Measurements from ENCODE around the gene DSG3.

The DSG3 gene

GRCh38 chr18:31447530-31448191 lies at the start of gene DSG3:
TSS of gene DSG3 (plus strand) at chr18:31447741. CDS start at chr18:31447878, 137 bp downstream.
- DNase-seq: no peak

GRCh38 chr18:31398191-31398590 lies 49.4 kb upstream of the DSG3 start:
- DNase-seq: no peak

- no peak for DNase-seq
Measured at GRCh38 chr18:31399306-31400032, 48.1 kb upstream of the DSG3 start.

- no peak for DNase-seq
Measured at GRCh38 chr18:31401156-31402025, 46.1 kb upstream of the DSG3 start.

GRCh38 chr18:31402026-31402373 lies 45.5 kb upstream of the DSG3 start:
- DNase-seq: no peak

- no peak for DNase-seq
Measured at GRCh38 chr18:31403409-31403808, 44.1 kb upstream of the DSG3 start.

GRCh38 chr18:31407649-31408048 lies 39.9 kb upstream of the DSG3 start:
- no peak for DNase-seq

GRCh38 chr18:31409276-31409675 lies 38.3 kb upstream of the DSG3 start:
- DNase-seq: no peak

- no peak for DNase-seq
Measured at GRCh38 chr18:31410716-31411483, 36.6 kb upstream of the DSG3 start.

GRCh38 chr18:31413137-31413536 lies 34.4 kb upstream of the DSG3 start:
- DNase-seq: no peak

GRCh38 chr18:31417850-31418249 lies 29.7 kb upstream of the DSG3 start:
- no peak for DNase-seq

- DNase-seq: no peak
Measured at GRCh38 chr18:31419457-31419932, 28.0 kb upstream of the DSG3 start.

GRCh38 chr18:31420032-31420431 lies 27.5 kb upstream of the DSG3 start:
- DNase-seq: no peak

GRCh38 chr18:31420524-31420923 lies 27.0 kb upstream of the DSG3 start:
- DNase-seq: no peak

GRCh38 chr18:31424383-31424988 lies 23.1 kb upstream of the DSG3 start:
- no peak for DNase-seq

- DNase-seq: no peak
Measured at GRCh38 chr18:31426021-31426420, 21.5 kb upstream of the DSG3 start.

GRCh38 chr18:31426871-31427406 lies 20.6 kb upstream of the DSG3 start:
- no peak for DNase-seq

GRCh38 chr18:31428211-31428610 lies 19.3 kb upstream of the DSG3 start:
- DNase-seq: no peak

GRCh38 chr18:31429623-31430022 lies 17.9 kb upstream of the DSG3 start:
- no peak for DNase-seq

- DNase-seq: no peak
Measured at GRCh38 chr18:31430072-31430471, 17.5 kb upstream of the DSG3 start.

GRCh38 chr18:31430554-31430953 lies 17.0 kb upstream of the DSG3 start:
- DNase-seq: no peak

GRCh38 chr18:31432316-31432715 lies 15.2 kb upstream of the DSG3 start:
- DNase-seq: no peak
